ENCODE data around the gene CUEDC1. TPM values are rescaled to one million over a fixed set of nuclear protein-coding genes. Genes with fewer than 3 reads are reported as not detected.

Gene CUEDC1
- total and polyA plus RNA-seq, 2 of the 13 experiments (the other 11 are each of a cell fraction or from before 2014, with no cell fraction given), result 7.4 to 12.9 TPM

DNA sequence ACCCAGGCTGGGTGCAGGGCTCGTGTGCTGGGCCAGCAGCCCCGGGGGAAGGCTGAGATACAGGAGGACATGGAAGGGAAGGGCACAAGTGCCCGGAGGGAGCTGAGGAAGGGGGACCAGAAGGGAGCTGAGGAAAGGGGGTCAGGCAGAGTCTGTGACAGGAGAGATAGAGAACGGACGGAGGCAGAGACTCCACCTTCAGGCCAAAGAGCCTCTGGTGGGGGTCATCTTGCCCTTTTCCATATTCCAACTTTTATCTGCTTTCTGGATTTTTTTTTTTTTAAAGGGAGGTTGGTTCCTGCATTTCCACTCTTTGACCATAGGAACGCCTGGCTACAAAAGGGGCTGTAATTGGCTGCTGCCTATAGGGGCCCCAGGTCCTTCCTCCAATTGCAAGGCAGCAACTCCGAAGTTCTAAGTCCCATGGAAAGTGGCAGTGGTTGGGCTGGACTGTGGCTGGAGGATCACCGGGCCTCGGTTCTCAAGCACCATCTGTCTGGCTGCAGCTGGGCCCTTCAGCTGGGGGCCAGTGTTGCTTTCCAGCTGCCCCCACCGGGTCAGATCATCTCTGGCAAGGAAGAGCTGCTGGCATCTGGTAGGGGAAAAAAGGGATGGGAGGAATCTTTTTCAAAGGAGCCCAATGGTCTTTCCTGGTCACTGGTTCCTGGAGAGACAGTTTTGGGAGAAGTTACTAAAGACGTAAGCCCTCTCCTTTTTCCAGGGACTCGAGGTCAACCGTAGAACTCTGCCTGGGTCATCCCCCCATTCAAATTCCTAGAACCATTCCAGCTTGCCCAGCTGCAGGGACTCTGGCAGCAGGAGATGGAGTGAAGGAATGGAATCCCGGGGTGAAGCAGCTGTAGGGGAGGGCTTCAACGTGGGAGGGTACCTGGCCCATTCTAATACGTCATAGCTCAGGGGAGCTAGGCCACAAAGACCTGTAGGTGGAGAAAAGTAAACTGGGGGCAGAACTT, 92.2 kb downstream of the CUEDC1 start (continued):
- TF ChIP-seq, protein P1, sequence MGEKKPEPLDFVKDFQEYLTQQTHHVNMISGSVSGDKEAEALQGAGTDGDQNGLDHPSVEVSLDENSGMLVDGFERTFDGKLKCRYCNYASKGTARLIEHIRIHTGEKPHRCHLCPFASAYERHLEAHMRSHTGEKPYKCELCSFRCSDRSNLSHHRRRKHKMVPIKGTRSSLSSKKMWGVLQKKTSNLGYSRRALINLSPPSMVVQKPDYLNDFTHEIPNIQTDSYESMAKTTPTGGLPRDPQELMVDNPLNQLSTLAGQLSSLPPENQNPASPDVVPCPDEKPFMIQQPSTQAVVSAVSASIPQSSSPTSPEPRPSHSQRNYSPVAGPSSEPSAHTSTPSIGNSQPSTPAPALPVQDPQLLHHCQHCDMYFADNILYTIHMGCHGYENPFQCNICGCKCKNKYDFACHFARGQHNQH (CRISPR knock-in tag; IDR thresholded peaks at IDR 0.05), result peak; percentile 62; the same call in 1 of the 2 replicates
- no peak for TF ChIP-seq POLR2AphosphoS2 (IDR thresholded peaks at IDR 0.05; ENCODE audit: low read depth, low read length)
- 0 out of 2 replicates have a peak, but pooled peaks have one; percentile 7 for TF ChIP-seq HMG20A (CRISPR knock-in tag; IDR thresholded peaks at IDR 0.05; ENCODE audit: borderline replicate concordance)
- no peak; the same call in 1 of the 2 replicates for TF ChIP-seq FOXC1 (CRISPR knock-in tag; IDR thresholded peaks at IDR 0.05; ENCODE audit: borderline replicate concordance)
- no peak for TF ChIP-seq HNF4G (IDR thresholded peaks at IDR 0.05; ENCODE audit: borderline replicate concordance, low read depth, low read length)
- no peak for TF ChIP-seq HNF4G (CRISPR knock-in tag; IDR thresholded peaks at IDR 0.05; ENCODE audit: borderline replicate concordance, low read depth)
- no peak for TF ChIP-seq TBX3 (IDR thresholded peaks at IDR 0.05; ENCODE audit: borderline replicate concordance)
- peak; percentile 82; the same call in 1 of the 2 replicates for TF ChIP-seq ESRRA (CRISPR knock-in tag; IDR thresholded peaks at IDR 0.05; ENCODE audit: low read depth)
- TF ChIP-seq AKAP8 (CRISPR knock-in tag; IDR thresholded peaks at IDR 0.05), result no peak
- TF ChIP-seq MIER2 (CRISPR knock-in tag; IDR thresholded peaks at IDR 0.05), result no peak
- TF ChIP-seq, protein P2, sequence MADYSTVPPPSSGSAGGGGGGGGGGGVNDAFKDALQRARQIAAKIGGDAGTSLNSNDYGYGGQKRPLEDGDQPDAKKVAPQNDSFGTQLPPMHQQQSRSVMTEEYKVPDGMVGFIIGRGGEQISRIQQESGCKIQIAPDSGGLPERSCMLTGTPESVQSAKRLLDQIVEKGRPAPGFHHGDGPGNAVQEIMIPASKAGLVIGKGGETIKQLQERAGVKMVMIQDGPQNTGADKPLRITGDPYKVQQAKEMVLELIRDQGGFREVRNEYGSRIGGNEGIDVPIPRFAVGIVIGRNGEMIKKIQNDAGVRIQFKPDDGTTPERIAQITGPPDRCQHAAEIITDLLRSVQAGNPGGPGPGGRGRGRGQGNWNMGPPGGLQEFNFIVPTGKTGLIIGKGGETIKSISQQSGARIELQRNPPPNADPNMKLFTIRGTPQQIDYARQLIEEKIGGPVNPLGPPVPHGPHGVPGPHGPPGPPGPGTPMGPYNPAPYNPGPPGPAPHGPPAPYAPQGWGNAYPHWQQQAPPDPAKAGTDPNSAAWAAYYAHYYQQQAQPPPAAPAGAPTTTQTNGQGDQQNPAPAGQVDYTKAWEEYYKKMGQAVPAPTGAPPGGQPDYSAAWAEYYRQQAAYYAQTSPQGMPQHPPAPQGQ (CRISPR knock-in tag; IDR thresholded peaks at IDR 0.05; ENCODE audit: borderline replicate concordance), result no peak
- peak; percentile 33 for TF ChIP-seq YY1 (IDR thresholded peaks at IDR 0.05; ENCODE audit: insufficient read depth, insufficient replicate concordance, low read depth, low read length)
- TF ChIP-seq CENPT (CRISPR knock-in tag; IDR thresholded peaks at IDR 0.05; ENCODE audit: low read depth), result no peak
- no peak for TF ChIP-seq EEA1 (CRISPR knock-in tag; IDR thresholded peaks at IDR 0.05; ENCODE audit: borderline replicate concordance)
- no peak for TF ChIP-seq TCF7 (IDR thresholded peaks at IDR 0.05; ENCODE audit: low read depth)
- TF ChIP-seq, protein P3, sequence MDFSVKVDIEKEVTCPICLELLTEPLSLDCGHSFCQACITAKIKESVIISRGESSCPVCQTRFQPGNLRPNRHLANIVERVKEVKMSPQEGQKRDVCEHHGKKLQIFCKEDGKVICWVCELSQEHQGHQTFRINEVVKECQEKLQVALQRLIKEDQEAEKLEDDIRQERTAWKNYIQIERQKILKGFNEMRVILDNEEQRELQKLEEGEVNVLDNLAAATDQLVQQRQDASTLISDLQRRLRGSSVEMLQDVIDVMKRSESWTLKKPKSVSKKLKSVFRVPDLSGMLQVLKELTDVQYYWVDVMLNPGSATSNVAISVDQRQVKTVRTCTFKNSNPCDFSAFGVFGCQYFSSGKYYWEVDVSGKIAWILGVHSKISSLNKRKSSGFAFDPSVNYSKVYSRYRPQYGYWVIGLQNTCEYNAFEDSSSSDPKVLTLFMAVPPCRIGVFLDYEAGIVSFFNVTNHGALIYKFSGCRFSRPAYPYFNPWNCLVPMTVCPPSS (IDR thresholded peaks at IDR 0.05), result no peak
- TF ChIP-seq BCLAF1 (IDR thresholded peaks at IDR 0.05), result no peak
- TF ChIP-seq NPAS2 (CRISPR knock-in tag; IDR thresholded peaks at IDR 0.05; ENCODE audit: borderline replicate concordance), result no peak
- TF ChIP-seq ATF6 (CRISPR knock-in tag; conservative IDR thresholded peaks at IDR 0.05), result no peak

Measured in HepG2 (cell line).